SH-SY5Y (cell line): ENCODE data around the gene VPS4A.

Experiments
- GATA2 ChIP-seq: IDR thresholded peaks from 2 replicates; pipeline ENCODE4 v1.6.1; 2011; ENCODE audit warnings: mild to moderate bottlenecking, low read depth, low read length
- GATA3 ChIP-seq: IDR thresholded peaks from 2 replicates; pipeline ENCODE4 v1.6.1; 2011; ENCODE audit warnings: low read depth, mild to moderate bottlenecking, low read length, moderate library complexity

DNA sequence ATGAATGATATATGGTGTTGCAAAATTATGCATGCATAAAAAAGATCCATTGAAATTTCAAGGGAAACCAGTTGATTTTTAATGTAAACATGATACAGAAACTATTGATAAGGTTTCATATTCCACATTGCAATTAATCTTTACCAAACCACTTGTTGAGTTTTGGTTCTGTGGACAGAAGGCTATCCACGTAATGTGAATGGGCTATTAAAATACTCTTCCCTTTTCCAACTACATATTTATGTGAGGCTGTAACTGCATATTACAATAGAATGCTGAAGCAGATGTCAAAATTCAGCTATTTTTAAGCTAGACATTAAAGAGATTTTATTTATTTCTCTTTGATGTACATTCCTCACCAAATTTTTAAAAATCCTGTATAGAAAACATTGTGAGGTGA lies 33.7 kb upstream of the VPS4A start:
- no peak for TF ChIP-seq GATA2
- no peak for TF ChIP-seq GATA3
